ENCODE measurements around the gene RRN3.
"Not testable (repeated sequence)": the region's sequence is repeated elsewhere in the genome, so short reads cannot be mapped to it uniquely, and the experiment has no call there.

DNA sequence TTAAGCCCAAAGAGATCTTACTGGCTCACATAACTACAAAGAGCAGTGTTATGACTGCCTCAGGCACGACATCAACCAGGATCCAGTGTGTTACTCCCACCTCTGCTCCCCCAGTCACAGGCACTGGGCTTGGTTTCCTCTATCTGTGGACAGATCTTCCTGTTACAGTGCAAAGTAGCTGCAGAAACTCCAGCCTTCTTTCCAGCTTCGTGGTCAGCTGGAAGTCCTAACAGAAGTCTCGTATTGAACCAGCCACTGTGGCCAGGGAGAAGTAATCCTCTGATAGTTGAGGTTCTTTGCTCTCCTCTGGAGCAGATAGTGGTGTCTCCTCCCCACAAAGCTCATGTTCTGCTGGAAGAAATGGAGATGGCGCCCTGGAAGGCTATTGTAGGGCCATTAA, 77.7 kb downstream of the RRN3 start:
- TF ChIP-seq POLR2A (IDR thresholded peaks at IDR 0.05; ENCODE audit: low read length); GATA1 (IDR thresholded peaks at IDR 0.05; ENCODE audit: low read depth, low read length): not testable (repeated sequence)

Data from erythroblast (primary cell).